PC-3 (cell line): Measurements from ENCODE around the gene DBR1. TPM values are rescaled to one million over a fixed set of nuclear protein-coding genes. Genes with fewer than 3 reads are reported as not detected.

ENCODE experiments used
- ATAC-seq: fragments of 200-7000 bp; cut with Tn5 transposase; 2 replicates; pipeline ENCODE4 v1.9.1; 2020; ENCODE audit warnings: mild to moderate bottlenecking, moderate library complexity
- BruUV-seq: library from RNA; stranded (reverse); fragments of 400-500 nt; replicated peaks from 2 replicates; lab custom pipeline; 2021; lab: Mats Ljungman, UMichigan
- CTCF ChIA-PET: fragments of 300-600 bp; sonication (Branson Sonifier 250); formaldehyde crosslinking; loops from one replicate; lab custom pipeline; 2022; ENCODE audit warnings: antibody characterized with exemption; lab: Charles Lee
- POLR2A ChIA-PET: fragments of 300-600 bp; sonication (Branson Sonifier 250); formaldehyde crosslinking; loops from one replicate; lab custom pipeline; 2022; ENCODE audit warnings: antibody characterized with exemption; ENCODE audit not compliant: unreplicated experiment; lab: Charles Lee
- DNase-seq: peaks from one replicate; pipeline ENCODE4 v3.0.0-alpha.2; 2015
- H2AFZ ChIP-seq: fragments of 300-600 bp; sonication (generic); 2 replicates; pipeline ENCODE4 v1.6.0; 2016; ENCODE audit warnings: antibody characterized with exemption, low read length
- H3F3A ChIP-seq: fragments of 300-600 bp; sonication (generic); one replicate; pipeline ENCODE4 v1.6.0; 2017; ENCODE audit warnings: antibody characterized with exemption, low read length, control low read depth, mild to moderate bottlenecking; ENCODE audit not compliant: unreplicated experiment
- H3K27ac ChIP-seq: fragments of 300-600 bp; sonication (generic); 2 replicates; pipeline ENCODE4 v1.5.1; 2016; ENCODE audit warnings: mild to moderate bottlenecking, low read length
- H3K27me3 ChIP-seq: fragments of 300-600 bp; sonication (generic); 2 replicates; pipeline ENCODE4 v1.6.1; 2016; ENCODE audit warnings: low read length, mixed read lengths
- H3K36me3 ChIP-seq: fragments of 300-600 bp; sonication (generic); 2 replicates; pipeline ENCODE4 v1.6.1; 2016; ENCODE audit warnings: low read depth, mixed run types, low read length, mixed read lengths
- H3K4me1 ChIP-seq: fragments of 300-600 bp; sonication (generic); 2 replicates; pipeline ENCODE4 v1.5.1; 2016; ENCODE audit warnings: low read length; ENCODE audit not compliant: insufficient read depth
- H3K4me2 ChIP-seq: fragments of 300-600 bp; sonication (generic); 2 replicates; pipeline ENCODE4 v1.6.0; 2016; ENCODE audit warnings: low read length
- H3K4me3 ChIP-seq: fragments of 300-600 bp; sonication (generic); 2 replicates; pipeline ENCODE4 v1.5.1; 2016; ENCODE audit warnings: mild to moderate bottlenecking, low read length, mixed read lengths
- H3K79me2 ChIP-seq: fragments of 300-600 bp; sonication (generic); 2 replicates; pipeline ENCODE4 v1.6.1; 2017; ENCODE audit warnings: low read length, mixed read lengths
- H3K9ac ChIP-seq: fragments of 300-600 bp; sonication (generic); 2 replicates; pipeline ENCODE4 v1.6.0; 2016; ENCODE audit warnings: mild to moderate bottlenecking, low read length
- H3K9me2 ChIP-seq: fragments of 300-600 bp; sonication (generic); replicated peaks from 2 replicates; pipeline ENCODE4 v1.6.1; 2016; ENCODE audit warnings: mixed run types, low read length, mixed read lengths
- H3K9me3 ChIP-seq: fragments of 300-600 bp; sonication (generic); 2 replicates; pipeline ENCODE4 v1.6.1; 2016; ENCODE audit warnings: low read length, mixed read lengths
- H4K20me1 ChIP-seq: fragments of 300-600 bp; sonication (generic); 2 replicates; pipeline ENCODE4 v1.6.1; 2016; ENCODE audit warnings: low read length, mixed read lengths
- EZH2 ChIP-seq: fragments of 300-600 bp; sonication (generic); IDR thresholded peaks from one replicate; pipeline ENCODE4 v1.6.1; 2017; ENCODE audit warnings: antibody characterized with exemption, mild to moderate bottlenecking, low read length; ENCODE audit not compliant: unreplicated experiment
- EZH2phosphoT487 ChIP-seq: fragments of 300-600 bp; sonication (generic); IDR thresholded peaks from 2 replicates; pipeline ENCODE4 v1.6.1; 2018; ENCODE audit warnings: mild to moderate bottlenecking, antibody characterized with exemption, low read length, borderline replicate concordance
- intact Hi-C: fragments of 100-400 bp; cut with micrococcal nuclease; formaldehyde crosslinking; loops from 2 replicates; pipeline ENCODE4 v1.9.0; 2023
- total RNA-seq: library from RNA; depleted of rRNA; stranded (reverse); fragments of >200 nt; gene quantifications from 2 replicates; pipeline ENCODE4 v1.2.3, GENCODE V29; 2014
- TF ChIP-seq, protein P1 (sequence below): fragments of 300-600 bp; sonication (generic); conservative IDR thresholded peaks from 2 replicates; pipeline ENCODE4 v1.5.1; 2017; ENCODE audit warnings: antibody characterized with exemption, low read depth, mild to moderate bottlenecking, low read length

DBR1 gene
- total RNA-seq, 1 experiment from 2014 or later: 14.0 TPM

DNA sequence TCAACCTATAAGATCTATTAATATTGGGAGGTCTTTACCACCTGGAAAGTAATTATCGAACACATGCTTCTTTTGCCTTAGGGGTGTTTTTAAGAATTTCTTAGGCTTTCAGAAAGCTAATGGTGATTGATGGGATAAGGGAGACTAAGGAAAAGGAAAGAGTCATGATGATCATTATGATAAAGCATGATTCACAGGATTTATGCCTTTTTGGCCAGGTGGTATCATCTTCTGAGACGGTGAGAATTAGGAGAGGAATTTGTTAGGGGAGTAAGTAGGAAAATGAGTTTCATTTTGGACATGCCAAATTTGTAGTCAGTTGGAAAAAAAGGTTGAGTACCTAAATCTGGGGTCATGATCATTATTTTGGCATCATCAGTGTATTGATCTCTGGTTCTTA, 21.3 kb upstream of the DBR1 start:
- no peaks in the 10 kb centered on the region for H3F3A ChIP-seq
- no peaks in the 10 kb centered on the region for H3K9me3 ChIP-seq
- no peaks in the 10 kb centered on the region; the same call in 1 of the 2 replicates for H3K4me1 ChIP-seq
- BruUV-seq: no TSS peak
- intact Hi-C loops: no loop called here
- H2AFZ ChIP-seq: no peak overlapping the region
- CTCF ChIA-PET: no interaction called here
- no peak overlapping the region for H3K4me2 ChIP-seq
- DNase-seq: peak; percentile 40
- H3K9ac ChIP-seq: no peak overlapping the region
- no peak overlapping the region for H3K27ac ChIP-seq
- H3K4me3 ChIP-seq: no peak overlapping the region
- H4K20me1 ChIP-seq: peaks cover 26% of the 10 kb centered on the region; the same call in 1 of the 2 replicates
- no peak for ATAC-seq
- H3K9me2 ChIP-seq: no peaks in the 10 kb centered on the region
- no peaks in the 10 kb centered on the region for H3K36me3 ChIP-seq
- TF ChIP-seq EZH2phosphoT487 (no peak), EZH2 (no peak)
- TF ChIP-seq, protein P1, sequence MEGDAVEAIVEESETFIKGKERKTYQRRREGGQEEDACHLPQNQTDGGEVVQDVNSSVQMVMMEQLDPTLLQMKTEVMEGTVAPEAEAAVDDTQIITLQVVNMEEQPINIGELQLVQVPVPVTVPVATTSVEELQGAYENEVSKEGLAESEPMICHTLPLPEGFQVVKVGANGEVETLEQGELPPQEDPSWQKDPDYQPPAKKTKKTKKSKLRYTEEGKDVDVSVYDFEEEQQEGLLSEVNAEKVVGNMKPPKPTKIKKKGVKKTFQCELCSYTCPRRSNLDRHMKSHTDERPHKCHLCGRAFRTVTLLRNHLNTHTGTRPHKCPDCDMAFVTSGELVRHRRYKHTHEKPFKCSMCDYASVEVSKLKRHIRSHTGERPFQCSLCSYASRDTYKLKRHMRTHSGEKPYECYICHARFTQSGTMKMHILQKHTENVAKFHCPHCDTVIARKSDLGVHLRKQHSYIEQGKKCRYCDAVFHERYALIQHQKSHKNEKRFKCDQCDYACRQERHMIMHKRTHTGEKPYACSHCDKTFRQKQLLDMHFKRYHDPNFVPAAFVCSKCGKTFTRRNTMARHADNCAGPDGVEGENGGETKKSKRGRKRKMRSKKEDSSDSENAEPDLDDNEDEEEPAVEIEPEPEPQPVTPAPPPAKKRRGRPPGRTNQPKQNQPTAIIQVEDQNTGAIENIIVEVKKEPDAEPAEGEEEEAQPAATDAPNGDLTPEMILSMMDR: no peak
- POLR2A ChIA-PET: no interaction called here
- H3K27me3 ChIP-seq: no peaks in the 10 kb centered on the region
- peaks cover 89% of the 10 kb centered on the region for H3K79me2 ChIP-seq

DNA sequence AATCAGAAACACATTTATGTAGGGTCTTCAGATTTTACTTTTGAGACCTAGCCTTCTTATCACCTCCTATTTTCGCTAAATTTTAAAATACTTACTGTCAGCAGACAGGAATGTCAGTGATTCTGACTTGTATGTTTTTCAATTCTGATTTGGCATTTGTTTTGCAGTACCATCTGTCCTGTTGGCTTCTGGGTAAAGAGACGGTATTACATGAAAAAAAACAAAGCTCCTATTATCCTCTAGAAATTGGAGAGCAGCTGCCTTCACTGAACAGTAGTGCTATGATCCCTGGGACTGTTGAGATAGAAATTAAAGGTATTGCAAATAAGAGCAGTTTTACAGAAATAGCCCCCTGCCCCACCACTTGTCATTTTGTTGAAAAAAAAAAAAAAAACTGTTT, 20.8 kb upstream of the DBR1 start:
- no peak overlapping the region for H3K4me3 ChIP-seq
- peaks cover 89% of the 10 kb centered on the region for H3K79me2 ChIP-seq
- H3K9ac ChIP-seq: no peak overlapping the region
- no TSS peak for BruUV-seq
- no peak overlapping the region for H3K4me2 ChIP-seq
- no peaks in the 10 kb centered on the region for H3K36me3 ChIP-seq
- POLR2A ChIA-PET: interaction anchor here (0.6 kb wide), 1 partner anchor 982 kb away, joined by 3 read pairs; no protein-coding TSS in a partner anchor
- no peaks in the 10 kb centered on the region for H3K27me3 ChIP-seq
- H3K27ac ChIP-seq: no peak overlapping the region
- no peak overlapping the region for H2AFZ ChIP-seq
- TF ChIP-seq EZH2phosphoT487 (no peak), EZH2 (no peak)
- TF ChIP-seq, protein P1: no peak
- H3K4me1 ChIP-seq: no peaks in the 10 kb centered on the region; the same call in 1 of the 2 replicates
- peaks cover 26% of the 10 kb centered on the region; the same call in 1 of the 2 replicates for H4K20me1 ChIP-seq
- no peaks in the 10 kb centered on the region for H3K9me3 ChIP-seq
- H3K9me2 ChIP-seq: no peaks in the 10 kb centered on the region
- ATAC-seq (no peak), DNase-seq (no peak)
- intact Hi-C loops: no loop called here
- H3F3A ChIP-seq: no peaks in the 10 kb centered on the region
- CTCF ChIA-PET: no interaction called here

DNA sequence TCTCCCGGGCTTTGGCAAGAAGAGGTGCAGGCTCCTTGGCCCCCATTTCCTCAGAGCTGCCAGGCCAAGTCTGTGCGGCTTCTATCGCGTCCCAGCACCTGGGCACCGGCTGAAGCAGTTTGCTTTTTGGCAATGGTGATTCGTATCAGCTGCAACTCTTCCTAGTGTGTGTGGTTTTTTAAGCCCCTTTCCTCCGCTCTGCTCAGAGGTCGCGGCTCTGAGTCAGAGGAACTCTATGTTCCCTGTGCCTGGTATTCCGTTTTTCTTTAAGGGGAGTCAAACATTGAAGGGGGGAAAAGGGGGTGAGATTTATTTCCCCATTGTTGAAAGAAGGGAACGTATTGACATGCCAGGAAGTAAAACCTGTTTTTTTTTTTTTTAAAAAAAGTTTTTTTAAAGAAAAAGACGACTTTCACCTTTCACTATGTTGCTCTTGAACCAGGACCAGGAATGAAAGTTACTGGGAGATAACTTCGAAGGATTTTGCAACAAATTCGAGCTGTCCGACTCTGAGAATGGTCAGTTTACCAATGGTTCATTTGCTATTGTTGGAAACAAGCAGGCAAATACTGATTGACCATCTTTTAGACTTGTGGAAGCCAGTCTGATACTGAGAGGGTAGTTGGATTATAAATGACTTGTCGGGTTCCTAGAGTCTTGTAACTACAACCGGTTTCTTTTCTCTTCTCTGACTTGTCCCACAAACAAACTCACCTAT, 13.5 kb upstream of the DBR1 start:
- POLR2A ChIA-PET: no interaction called here
- no peaks in the 10 kb centered on the region for H3K27me3 ChIP-seq
- no peak for TF ChIP-seq EZH2
- TF ChIP-seq, protein P1: no peak
- no peak for TF ChIP-seq EZH2phosphoT487
- BruUV-seq: no TSS peak
- ATAC-seq: peak; percentile 23
- peaks cover 58% of the 10 kb centered on the region for H3K79me2 ChIP-seq
- H3K4me2 ChIP-seq: peak overlapping the region; percentile 93
- peak overlapping the region; percentile 97 for H3K9ac ChIP-seq
- peak overlapping the region; percentile 99 for H2AFZ ChIP-seq
- CTCF ChIA-PET: no interaction called here
- H4K20me1 ChIP-seq: peaks cover 18% of the 10 kb centered on the region
- no peaks in the 10 kb centered on the region for H3K36me3 ChIP-seq
- DNase-seq: peak; percentile 32
- H3K27ac ChIP-seq: peak overlapping the region; percentile 75
- peak overlapping the region; percentile 81 for H3K4me3 ChIP-seq
- H3K9me3 ChIP-seq: no peaks in the 10 kb centered on the region
- H3K9me2 ChIP-seq: no peaks in the 10 kb centered on the region
- H3K4me1 ChIP-seq: peaks cover 35% of the 10 kb centered on the region
- H3F3A ChIP-seq: no peaks in the 10 kb centered on the region
- intact Hi-C loops: no loop called here
